ENCODE data around the gene TPX2.

- TF ChIP-seq POLR2A (IDR thresholded peaks at IDR 0.05): no peak
- TF ChIP-seq CTCF (IDR thresholded peaks at IDR 0.05): no peak
- TF ChIP-seq POLR2AphosphoS5 (IDR thresholded peaks at IDR 0.05): no peak
- TF ChIP-seq EP300 (IDR thresholded peaks at IDR 0.05; ENCODE audit: low read depth): no peak
Observed at GRCh38 chr20:31803552-31804291, 64.6 kb downstream of the TPX2 start.
